HG02763 (cell line): ENCODE results near the gene SLC25A30.
"Not testable (repeated sequence)": the region's sequence is repeated elsewhere in the genome, so short reads cannot be mapped to it uniquely, and the experiment has no call there.

Experiments
- ATAC-seq: cut with Tn5 transposase; IDR thresholded peaks from one replicate; pipeline ENCODE4 v1.9.1; 2021; ENCODE audit warnings: mild to moderate bottlenecking, moderate library complexity; ENCODE audit not compliant: unreplicated experiment

SLC25A30 gene

GRCh38 chr13:45432737-45433380 is 14.7 kb upstream of the SLC25A30 start:
- ATAC-seq = no peak

- ATAC-seq = not testable (repeated sequence)
Observed at GRCh38 chr13:45426056-45426841, 8.1 kb upstream of the SLC25A30 start.

- ATAC-seq = no peak
Observed at GRCh38 chr13:45422731-45423292, 4.6 kb upstream of the SLC25A30 start.

GRCh38 chr13:45419945-45420344 is 1.8 kb upstream of the SLC25A30 start:
- ATAC-seq = no peak

GRCh38 chr13:45419389-45419788 is 1.2 kb upstream of the SLC25A30 start:
- ATAC-seq = not testable (repeated sequence)

- ATAC-seq = no peak
Observed at GRCh38 chr13:45416516-45417128, 1.6 kb downstream of the SLC25A30 start.

- no peak for ATAC-seq
Observed at GRCh38 chr13:45415112-45415511, 3.1 kb downstream of the SLC25A30 start.

GRCh38 chr13:45413826-45414307 is 4.3 kb downstream of the SLC25A30 start:
- ATAC-seq = no peak

- no peak for ATAC-seq
Observed at GRCh38 chr13:45412274-45413049, 5.7 kb downstream of the SLC25A30 start.

GRCh38 chr13:45411631-45412030 is 6.5 kb downstream of the SLC25A30 start:
- no peak for ATAC-seq

- ATAC-seq = no peak
Observed at GRCh38 chr13:45411221-45411620, 7.0 kb downstream of the SLC25A30 start.

- ATAC-seq = no peak
Observed at GRCh38 chr13:45410466-45410865, 7.7 kb downstream of the SLC25A30 start.

GRCh38 chr13:45410001-45410400 is 8.2 kb downstream of the SLC25A30 start:
- no peak for ATAC-seq

GRCh38 chr13:45406421-45406820 is 11.8 kb downstream of the SLC25A30 start:
- no peak for ATAC-seq

- ATAC-seq = no peak
Observed at GRCh38 chr13:45403081-45403480, 15.1 kb downstream of the SLC25A30 start.

- no peak for ATAC-seq
Observed at GRCh38 chr13:45402641-45403040, 15.5 kb downstream of the SLC25A30 start.

- ATAC-seq = no peak
Observed at GRCh38 chr13:45401314-45401713, 16.9 kb downstream of the SLC25A30 start.

- ATAC-seq = no peak
Observed at GRCh38 chr13:45398877-45399276, 19.3 kb downstream of the SLC25A30 start.

- ATAC-seq = no peak
Observed at GRCh38 chr13:45396533-45397095, 21.6 kb downstream of the SLC25A30 start.

- ATAC-seq = no peak
Observed at GRCh38 chr13:45393941-45394570, 24.1 kb downstream of the SLC25A30 start.
